Transverse colon (tissue), 4 donors: ENCODE measurements around the gene EHD2. TPM values are rescaled to one million over a fixed set of nuclear protein-coding genes. Genes with fewer than 3 reads are reported as not detected.

Experiments used
- DNase-seq: peaks from one replicate; pipeline ENCODE4 v3.0.0-alpha.2; 2019
- H3K27ac ChIP-seq, 4 donors: fragments of 200-600 bp; sonication (generic); 2 replicates each; pipeline ENCODE4 v1.5.1; 2016 to 2018; ENCODE audit warnings: inconsistent platforms in 4 of 4
- H3K27me3 ChIP-seq: fragments of 200-600 bp; sonication (generic); 2 replicates; pipeline ENCODE4 v1.5.1; 2017; ENCODE audit warnings: inconsistent platforms
- H3K36me3 ChIP-seq, 4 donors: fragments of 200-600 bp; sonication (generic); 2 replicates each; pipeline ENCODE4 v1.5.1; 2017 to 2019; ENCODE audit warnings: inconsistent platforms in 4 of 4
- H3K4me1 ChIP-seq, 4 donors: fragments of 200-600 bp; sonication (generic); 2 replicates each; pipeline ENCODE4 v1.5.1; 2017 to 2020; ENCODE audit warnings: inconsistent platforms in 4 of 4
- H3K4me3 ChIP-seq, 4 donors: fragments of 200-600 bp; sonication (generic); 1 replicate in 1 of 4; 2 replicates in 3 of 4; pipeline versions ENCODE4 v1.5.1 to v1.6.1; 2017 to 2019; ENCODE audit warnings: inconsistent platforms in 4 of 4
- H3K9me3 ChIP-seq, 2 donors: fragments of 200-600 bp; sonication (generic); 2 replicates each; pipeline ENCODE4 v1.5.1; 2017 to 2019; ENCODE audit warnings: inconsistent platforms in 2 of 2
- CTCF ChIP-seq, 5 experiments: fragments of 200-600 bp in 3 of 5; fragments of 450-650 bp in 2 of 5; sonication (generic) in 3 of 5; IDR thresholded peaks; 1 replicate in 2 of 5; 2 replicates in 3 of 5; pipeline ENCODE4 v1.5.1; 2016 to 2017; ENCODE audit warnings: antibody characterized with exemption in 5 of 5, inconsistent platforms in 3 of 5, mild to moderate bottlenecking in 2 of 5, moderate library complexity in 1 of 5
- EP300 ChIP-seq: sonication (generic); formaldehyde crosslinking; IDR thresholded peaks from one replicate; pipeline ENCODE4 v1.6.1; 2017; ENCODE audit warnings: antibody characterized with exemption, low read depth
- POLR2A ChIP-seq: fragments of 450-650 bp; IDR thresholded peaks from one replicate; pipeline ENCODE4 v1.6.1; 2016; ENCODE audit warnings: antibody characterized with exemption, mild to moderate bottlenecking, moderate library complexity
- POLR2AphosphoS5 ChIP-seq, 3 donors: sonication (generic); formaldehyde crosslinking; IDR thresholded peaks; one replicate each; pipeline ENCODE4 v1.6.1; 2016; ENCODE audit warnings: antibody characterized with exemption in 3 of 3
- WGBS, 2 donors: methylation state at CpG; one replicate each; pipeline ENCODE4 v1.1.5; 2018; ENCODE audit warnings: low coverage in 1 of 2; 5-methylcytosine and 5-hydroxymethylcytosine counted together
- in situ Hi-C, 4 donors: fragments of 200-750 bp; cut with MboI; loops; one replicate each; pipeline versions ENCODE4 v1.15.0 to v1.15.1; 2017; ENCODE audit warnings: low sequenced_read_pairs in 3 of 4, low pct_ligation_motif_present in 1 of 4, low pct_unique_long_range_greater_than_20kb in 1 of 4
- intact Hi-C: fragments of 100-400 bp; cut with DNase I; formaldehyde crosslinking; loops from one replicate; pipeline ENCODE4 v1.15.1; 2023; ENCODE audit warnings: low total_unique reads
- total RNA-seq, 4 donors: library from RNA; depleted of rRNA; stranded (reverse); fragments of >200 nt; gene quantifications; one replicate each; pipeline ENCODE4 v1.1.0, GENCODE V29; 2016

Gene EHD2
- total RNA-seq, 4 donors from 2014 or later: 15.2 to 93.1 (median 25.3) TPM

GRCh38 chr19:47701717-47702552, 11.3 kb upstream of the EHD2 start:
- intact Hi-C loops (loop anchor here (10.0 kb wide), 1 partner anchor 187 kb away; the partner anchor contains the start of gene NAPA), in situ Hi-C loops (loop anchor here in 3 of 4 donors (10.0 to 25.0 kb wide), 3 partner anchors 267 to 415 kb away; partner anchors contain the start of gene C5AR1 (in 1 of the 3))
- Histone ChIP-seq H3K4me1 (peaks cover 4 to 17% (median 13%) of the 10 kb centered on the region in 4 donors), H3K27ac (no peak overlapping the region), H3K27me3 (no peaks in the 10 kb centered on the region), H3K36me3 (peaks cover 0 to 14% (median 3%) of the 10 kb centered on the region in 4 donors), H3K4me3 (no peak overlapping the region), H3K9me3 (no peaks in the 10 kb centered on the region)
- no peak for TF ChIP-seq POLR2AphosphoS5 (IDR thresholded peaks at IDR 0.05)
- no peak for TF ChIP-seq POLR2A
- TF ChIP-seq EP300: no peak
- no peak for TF ChIP-seq CTCF (IDR thresholded peaks at IDR 0.05)
- no peak for DNase-seq
- 97% methylated on average over 69 of the region's 91 CpGs; no CpG with 5 or more reads in 1 of the 2 donors for WGBS, 2 donors

- WGBS, 2 donors: 60 to 87% methylated on average over 1 to 18 of the region's 18 CpGs
- no peak for DNase-seq
- intact Hi-C loops: loop anchor here (10.0 kb wide), 1 partner anchor 188 kb away; the partner anchor contains the start of gene NAPA
- peaks cover 3 to 16% (median 11%) of the 10 kb centered on the region in 4 donors for H3K4me1 ChIP-seq
- in situ Hi-C loops: loop anchor here in 3 of 4 donors (10.0 to 25.0 kb wide), 3 partner anchors 268 to 415 kb away; partner anchors contain the start of gene C5AR1 (in 1 of the 3)
- H3K27ac ChIP-seq: peak overlapping the region in 2 of 4 donors; percentile 63 to 74
- TF ChIP-seq CTCF (IDR thresholded peaks at IDR 0.05) (no peak), POLR2A (no peak), POLR2AphosphoS5 (IDR thresholded peaks at IDR 0.05) (no peak), EP300 (no peak)
- H3K36me3 ChIP-seq: peaks cover 0 to 14% (median 3%) of the 10 kb centered on the region in 4 donors
- H3K9me3 ChIP-seq: no peaks in the 10 kb centered on the region
- no peak overlapping the region for H3K4me3 ChIP-seq
- H3K27me3 ChIP-seq: peaks cover under 1% of the 10 kb centered on the region
Measured at GRCh38 chr19:47702671-47703070, 10.6 kb upstream of the EHD2 start.

- TF ChIP-seq POLR2A (no peak), EP300 (no peak), CTCF (IDR thresholded peaks at IDR 0.05) (no peak), POLR2AphosphoS5 (IDR thresholded peaks at IDR 0.05) (no peak)
- DNase-seq: no peak
- in situ Hi-C loops (loop anchor here in 3 of 4 donors (10.0 to 25.0 kb wide), 3 partner anchors 268 to 416 kb away; partner anchors contain the start of gene C5AR1 (in 1 of the 3)), intact Hi-C loops (loop anchor here (10.0 kb wide), 1 partner anchor 188 kb away; the partner anchor contains the start of gene NAPA)
- Histone ChIP-seq H3K4me1 (peaks cover 0 to 13% (median 7%) of the 10 kb centered on the region in 4 donors), H3K27me3 (peaks cover 6% of the 10 kb centered on the region), H3K9me3 (no peaks in the 10 kb centered on the region), H3K4me3 (no peak overlapping the region), H3K27ac (peak overlapping the region; percentile 54 to 74 (median 63)), H3K36me3 (peaks cover 0 to 14% (median 3%) of the 10 kb centered on the region in 4 donors)
- WGBS, 2 donors: 80 to 90% methylated on average over 2 to 5 of the region's 5 CpGs
Measured at GRCh38 chr19:47703301-47703700, 9.9 kb upstream of the EHD2 start.

- intact Hi-C loops: loop anchor here (10.0 kb wide), 1 partner anchor 189 kb away; the partner anchor contains the start of gene NAPA
- no peak for TF ChIP-seq CTCF (IDR thresholded peaks at IDR 0.05)
- no peak for TF ChIP-seq POLR2A
- no peak for TF ChIP-seq EP300
- peak; percentile 38 to 62 (median 56) for TF ChIP-seq POLR2AphosphoS5 (IDR thresholded peaks at IDR 0.05)
- H3K27ac ChIP-seq: peak overlapping the region; percentile 59 to 74 (median 63)
Measured at GRCh38 chr19:47704024-47704423, 9.2 kb upstream of the EHD2 start.

More at GRCh38 chr19:47704024-47704423, 9.2 kb upstream of the EHD2 start:
- DNase-seq: peak; percentile 19
- in situ Hi-C loops: loop anchor here in 3 of 4 donors (10.0 to 25.0 kb wide), 3 partner anchors 269 to 417 kb away; partner anchors contain the start of gene C5AR1 (in 1 of the 3)
- H3K4me1 ChIP-seq: peaks cover 0 to 13% (median 7%) of the 10 kb centered on the region in 4 donors
- WGBS, 2 donors: 67 to 80% methylated on average over 10 to 11 of the region's 11 CpGs
- H3K9me3 ChIP-seq: no peaks in the 10 kb centered on the region
- peaks cover 6% of the 10 kb centered on the region for H3K27me3 ChIP-seq
- peaks cover 0 to 14% (median 3%) of the 10 kb centered on the region in 4 donors for H3K36me3 ChIP-seq
- no peak overlapping the region for H3K4me3 ChIP-seq
